GM23248 (cell line): Measurements from ENCODE around the gene SALL4.

Source experiments
- EZH2 ChIP-seq: fragments of 200-600 bp; sonication (generic); IDR thresholded peaks from 2 replicates; pipeline ENCODE4 v1.6.1; 2018; ENCODE audit warnings: antibody characterized with exemption, mild to moderate bottlenecking; ENCODE audit not compliant: insufficient read depth, poor library complexity, severe bottlenecking
- EZH2phosphoT487 ChIP-seq: fragments of 200-600 bp; sonication (generic); IDR thresholded peaks from 2 replicates; pipeline ENCODE4 v1.6.1; 2018; ENCODE audit warnings: antibody characterized with exemption, moderate library complexity, mild to moderate bottlenecking, low read depth; ENCODE audit not compliant: insufficient read depth

GRCh38 chr20:51818479-51819008, 16.2 kb upstream of the SALL4 start:
- no peak for TF ChIP-seq EZH2
- TF ChIP-seq EZH2phosphoT487 = no peak
